GM10248 (cell line): Measurements from ENCODE around the gene PODN.

Source experiments
- CTCF ChIA-PET: fragments of 300-600 bp; sonication (Branson Sonifier 250); formaldehyde crosslinking; extraction: SDS; loops from one replicate; lab custom pipeline; 2021; ENCODE audit warnings: antibody characterized with exemption; lab: Yijun Ruan, JAX
- POLR2A ChIA-PET: fragments of 350-650 bp; sonication (Branson Sonifier 250); formaldehyde crosslinking; extraction: SDS; loops from one replicate; lab custom pipeline; 2020; ENCODE audit warnings: antibody characterized with exemption; lab: Yijun Ruan, JAX
- DNase-seq: peaks from one replicate; pipeline ENCODE4 v3.0.0; 2012; ENCODE audit errors: extremely low spot score
- TF ChIP-seq, protein P1 (sequence below): IDR thresholded peaks from 2 replicates; pipeline ENCODE4 v1.5.1; 2012; ENCODE audit warnings: mild to moderate bottlenecking, low read depth; ENCODE audit errors: extremely low read depth, missing control alignments, control extremely low read depth

Gene PODN

DNA sequence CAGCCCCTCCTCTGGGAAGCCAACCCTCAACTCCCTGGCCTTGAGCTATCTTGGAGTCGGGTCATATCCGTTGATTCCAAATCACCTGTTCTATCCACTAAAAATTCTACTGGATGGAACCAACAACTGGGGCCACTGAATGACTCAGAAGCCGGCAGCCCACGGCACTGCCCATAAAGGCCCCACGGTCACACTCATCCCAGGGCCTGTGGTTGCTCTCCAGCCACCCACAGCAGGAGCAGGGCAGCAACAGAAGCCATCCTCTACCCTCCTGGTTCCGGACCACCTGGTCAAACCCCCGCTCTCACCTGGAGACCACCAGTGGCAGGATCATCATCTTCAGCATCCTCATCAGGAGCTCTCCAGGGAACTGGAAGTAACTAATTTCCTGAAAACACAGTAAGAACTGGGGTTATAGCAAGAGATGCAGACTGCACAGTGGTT, 72.1 kb downstream of the PODN start:
- CTCF ChIA-PET: no interaction called here
- POLR2A ChIA-PET: no interaction called here
- TF ChIP-seq, protein P1, sequence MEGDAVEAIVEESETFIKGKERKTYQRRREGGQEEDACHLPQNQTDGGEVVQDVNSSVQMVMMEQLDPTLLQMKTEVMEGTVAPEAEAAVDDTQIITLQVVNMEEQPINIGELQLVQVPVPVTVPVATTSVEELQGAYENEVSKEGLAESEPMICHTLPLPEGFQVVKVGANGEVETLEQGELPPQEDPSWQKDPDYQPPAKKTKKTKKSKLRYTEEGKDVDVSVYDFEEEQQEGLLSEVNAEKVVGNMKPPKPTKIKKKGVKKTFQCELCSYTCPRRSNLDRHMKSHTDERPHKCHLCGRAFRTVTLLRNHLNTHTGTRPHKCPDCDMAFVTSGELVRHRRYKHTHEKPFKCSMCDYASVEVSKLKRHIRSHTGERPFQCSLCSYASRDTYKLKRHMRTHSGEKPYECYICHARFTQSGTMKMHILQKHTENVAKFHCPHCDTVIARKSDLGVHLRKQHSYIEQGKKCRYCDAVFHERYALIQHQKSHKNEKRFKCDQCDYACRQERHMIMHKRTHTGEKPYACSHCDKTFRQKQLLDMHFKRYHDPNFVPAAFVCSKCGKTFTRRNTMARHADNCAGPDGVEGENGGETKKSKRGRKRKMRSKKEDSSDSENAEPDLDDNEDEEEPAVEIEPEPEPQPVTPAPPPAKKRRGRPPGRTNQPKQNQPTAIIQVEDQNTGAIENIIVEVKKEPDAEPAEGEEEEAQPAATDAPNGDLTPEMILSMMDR: no peak
- no peak for DNase-seq
